Measurements from ENCODE around the gene KCNAB3.

DNA sequence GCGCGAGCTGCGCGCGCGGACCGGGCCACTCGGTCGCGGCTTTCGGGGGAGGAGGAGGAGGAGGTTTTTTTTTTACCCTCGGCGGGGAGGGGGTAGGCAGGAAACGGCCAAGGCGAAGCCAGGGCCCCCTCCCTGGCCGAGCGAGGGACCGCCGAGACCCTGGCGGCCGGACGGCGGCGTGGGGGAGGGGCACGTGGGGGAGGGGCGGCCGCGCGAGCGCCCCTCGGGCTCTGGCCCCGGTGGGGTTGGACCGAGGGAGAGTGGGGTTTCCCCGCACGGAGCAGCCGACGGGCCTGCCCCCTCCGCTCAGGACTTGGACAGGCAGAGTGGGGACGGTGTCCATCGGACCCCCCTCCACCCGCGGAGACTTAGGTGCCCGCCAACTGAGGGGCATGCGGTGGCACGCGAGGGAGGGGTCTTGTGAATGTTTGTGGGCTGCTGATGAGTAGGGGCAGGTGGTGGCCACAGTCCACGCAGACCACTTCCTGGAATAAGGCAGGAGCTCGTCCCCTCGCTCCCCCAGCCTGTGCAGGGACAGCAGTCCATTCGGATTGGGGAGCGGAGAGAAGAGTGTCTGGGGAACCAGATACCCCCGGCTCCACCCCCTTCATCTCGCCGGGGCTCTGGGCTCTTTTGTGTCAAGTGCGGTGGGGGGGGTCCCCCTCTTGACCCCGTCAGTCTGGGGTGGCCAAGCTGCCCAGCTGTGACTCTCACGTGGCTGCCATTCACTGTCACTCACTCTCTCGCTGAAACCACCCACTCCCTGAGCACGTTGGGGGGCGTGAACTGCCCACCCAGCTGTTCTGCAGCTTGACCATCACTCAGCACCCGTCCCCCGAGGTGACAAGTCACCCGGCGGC is 44.1 kb downstream of the KCNAB3 start:
- TF ChIP-seq, protein P1, sequence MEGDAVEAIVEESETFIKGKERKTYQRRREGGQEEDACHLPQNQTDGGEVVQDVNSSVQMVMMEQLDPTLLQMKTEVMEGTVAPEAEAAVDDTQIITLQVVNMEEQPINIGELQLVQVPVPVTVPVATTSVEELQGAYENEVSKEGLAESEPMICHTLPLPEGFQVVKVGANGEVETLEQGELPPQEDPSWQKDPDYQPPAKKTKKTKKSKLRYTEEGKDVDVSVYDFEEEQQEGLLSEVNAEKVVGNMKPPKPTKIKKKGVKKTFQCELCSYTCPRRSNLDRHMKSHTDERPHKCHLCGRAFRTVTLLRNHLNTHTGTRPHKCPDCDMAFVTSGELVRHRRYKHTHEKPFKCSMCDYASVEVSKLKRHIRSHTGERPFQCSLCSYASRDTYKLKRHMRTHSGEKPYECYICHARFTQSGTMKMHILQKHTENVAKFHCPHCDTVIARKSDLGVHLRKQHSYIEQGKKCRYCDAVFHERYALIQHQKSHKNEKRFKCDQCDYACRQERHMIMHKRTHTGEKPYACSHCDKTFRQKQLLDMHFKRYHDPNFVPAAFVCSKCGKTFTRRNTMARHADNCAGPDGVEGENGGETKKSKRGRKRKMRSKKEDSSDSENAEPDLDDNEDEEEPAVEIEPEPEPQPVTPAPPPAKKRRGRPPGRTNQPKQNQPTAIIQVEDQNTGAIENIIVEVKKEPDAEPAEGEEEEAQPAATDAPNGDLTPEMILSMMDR (conservative IDR thresholded peaks at IDR 0.05 in 1 of 2, IDR thresholded peaks at IDR 0.05 in 1 of 2; ENCODE audit: low read depth in 1 of 2, low read length in 2 of 2), result no peak
- no peak for TF ChIP-seq EZH2 (IDR thresholded peaks at IDR 0.05; ENCODE audit: low read length, missing control alignments)
